Ishikawa (cell line): ENCODE results near the gene ACOXL.

Source experiments
- CEBPB ChIP-seq: IDR thresholded peaks from 2 replicates; pipeline ENCODE4 v1.6.1; 2012
- CREB1 ChIP-seq: IDR thresholded peaks from 2 replicates; pipeline ENCODE4 v1.6.1; 2012; ENCODE audit warnings: low read depth
- EP300 ChIP-seq: IDR thresholded peaks from 2 replicates; pipeline ENCODE4 v1.6.1; 2012; ENCODE audit warnings: borderline replicate concordance
- NFIC ChIP-seq: IDR thresholded peaks from 2 replicates; pipeline ENCODE4 v1.6.1; 2012
- RAD21 ChIP-seq: IDR thresholded peaks from 2 replicates; pipeline ENCODE4 v1.6.1; 2012; ENCODE audit warnings: low read depth
- TAF1 ChIP-seq: IDR thresholded peaks from 2 replicates; pipeline ENCODE4 v1.6.1; 2012; ENCODE audit warnings: low read depth, mild to moderate bottlenecking
- TEAD4 ChIP-seq: IDR thresholded peaks from 2 replicates; pipeline ENCODE4 v1.6.1; 2012
- USF1 ChIP-seq: IDR thresholded peaks from 2 replicates; pipeline ENCODE4 v1.6.1; 2012
- YY1 ChIP-seq: IDR thresholded peaks from 2 replicates; pipeline ENCODE4 v1.6.1; 2012; ENCODE audit warnings: low read depth

GRCh38 chr2:111029181-111029927 is 297.0 kb downstream of the ACOXL start:
- TF ChIP-seq EP300 = no peak
- no peak for TF ChIP-seq CEBPB
- TF ChIP-seq RAD21 = no peak
- no peak for TF ChIP-seq USF1
- TF ChIP-seq YY1 = no peak
- no peak for TF ChIP-seq TAF1
- TF ChIP-seq CREB1 = no peak
- no peak for TF ChIP-seq NFIC
- TF ChIP-seq TEAD4 = no peak
